Measurements from ENCODE around the gene VARS1. TPM values are rescaled to one million over a fixed set of nuclear protein-coding genes. Genes with fewer than 3 reads are reported as not detected.

Gene VARS1
- total RNA-seq, 2 donors from 2014 or later = 81.4 to 83.1 TPM

DNA sequence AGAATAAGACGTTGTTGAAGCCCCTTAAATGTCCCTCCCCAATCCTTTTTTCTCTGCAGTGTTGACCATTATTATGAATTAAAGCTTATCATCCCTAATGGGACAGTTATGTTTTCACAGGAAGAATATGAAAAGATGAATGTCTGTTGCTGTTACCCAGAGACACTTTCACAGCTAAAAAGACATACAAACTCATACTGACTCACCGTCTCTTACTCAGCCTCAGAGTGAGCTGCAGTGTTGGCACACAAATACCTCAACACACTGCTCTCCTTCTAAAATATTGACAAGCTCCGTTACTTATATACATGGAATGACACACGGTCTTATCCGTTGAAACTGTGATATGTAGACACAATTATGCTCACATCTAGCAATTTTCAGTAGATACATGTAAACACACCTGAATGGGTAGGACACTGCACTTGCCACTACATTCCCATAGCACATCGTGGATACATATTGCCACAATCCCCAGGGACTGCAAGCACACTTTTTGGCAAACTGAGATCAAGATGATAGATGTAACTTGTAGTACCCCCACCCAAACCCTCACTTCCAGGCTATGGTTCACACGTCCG lies 42.7 kb downstream of the VARS1 start:
- H3K27ac ChIP-seq (ENCODE audit: low read depth, low read length) = no peak overlapping the region
- H3K9me3 Mint-ChIP-seq = no peaks in the 10 kb centered on the region
- no peak for TF ChIP-seq CTCF (conservative IDR thresholded peaks at IDR 0.05)

GRCh38 chr6:31750411-31751022 lies 45.0 kb downstream of the VARS1 start:
- Mint-ChIP-seq H3K36me3 (ENCODE audit: low read depth) (peaks cover 14% of the 10 kb centered on the region), H3K27me3 (ENCODE audit: insufficient read depth) (no peaks in the 10 kb centered on the region), H3K4me3 (no peak overlapping the region), H3K9me3 (no peaks in the 10 kb centered on the region), H3K4me1 (peaks cover 8% of the 10 kb centered on the region), H3K27ac (no peak overlapping the region)
- 89 to 95% methylated on average over 3 to 6 of the region's 7 CpGs for WGBS, 2 experiments (ENCODE audit: insufficient coverage in 1 of 2, insufficient read length in 1 of 2)
- no peaks in the 10 kb centered on the region for H3K36me3 ChIP-seq (ENCODE audit: control insufficient read depth, insufficient read depth, low read length)
- H3K4me3 ChIP-seq (ENCODE audit: low read length) = no peak overlapping the region
- no peak for DNase-seq
- H3K4me1 ChIP-seq (ENCODE audit: control insufficient read depth, insufficient read depth, low read length) = no peaks in the 10 kb centered on the region
- TF ChIP-seq CTCF (conservative IDR thresholded peaks at IDR 0.05) = no peak
- no peaks in the 10 kb centered on the region for H3K27me3 ChIP-seq (ENCODE audit: control insufficient read depth, insufficient read depth, low read length, poor library complexity, severe bottlenecking)
- H3K9ac ChIP-seq (ENCODE audit: extremely low read depth, low read length, poor library complexity, severe bottlenecking) = no peak overlapping the region
- H3K27ac ChIP-seq (ENCODE audit: low read depth, low read length) = no peak overlapping the region
- no peaks in the 10 kb centered on the region for H3K9me3 ChIP-seq (ENCODE audit: control insufficient read depth, low read length)

More for the DNA sequence above, 42.7 kb downstream of the VARS1 start:
- peaks cover 7% of the 10 kb centered on the region for H3K36me3 Mint-ChIP-seq (ENCODE audit: low read depth)
- Histone ChIP-seq H3K4me3 (ENCODE audit: low read length) (no peak overlapping the region), H3K36me3 (ENCODE audit: control insufficient read depth, insufficient read depth, low read length) (no peaks in the 10 kb centered on the region), H3K4me1 (ENCODE audit: control insufficient read depth, insufficient read depth, low read length) (no peaks in the 10 kb centered on the region), H3K9me3 (ENCODE audit: control insufficient read depth, low read length) (no peaks in the 10 kb centered on the region), H3K9ac (ENCODE audit: extremely low read depth, low read length, poor library complexity, severe bottlenecking) (no peak overlapping the region), H3K27me3 (ENCODE audit: control insufficient read depth, insufficient read depth, low read length, poor library complexity, severe bottlenecking) (no peaks in the 10 kb centered on the region)
- H3K27me3 Mint-ChIP-seq (ENCODE audit: insufficient read depth) = no peaks in the 10 kb centered on the region
- WGBS, 2 experiments (ENCODE audit: insufficient coverage in 1 of 2, insufficient read length in 1 of 2) = 88 to 94% methylated on average over 7 to 8 of the region's 8 CpGs
- H3K27ac Mint-ChIP-seq = no peak overlapping the region
- H3K4me3 Mint-ChIP-seq = no peak overlapping the region
- H3K4me1 Mint-ChIP-seq = peaks cover 4% of the 10 kb centered on the region
- DNase-seq = no peak

DNA sequence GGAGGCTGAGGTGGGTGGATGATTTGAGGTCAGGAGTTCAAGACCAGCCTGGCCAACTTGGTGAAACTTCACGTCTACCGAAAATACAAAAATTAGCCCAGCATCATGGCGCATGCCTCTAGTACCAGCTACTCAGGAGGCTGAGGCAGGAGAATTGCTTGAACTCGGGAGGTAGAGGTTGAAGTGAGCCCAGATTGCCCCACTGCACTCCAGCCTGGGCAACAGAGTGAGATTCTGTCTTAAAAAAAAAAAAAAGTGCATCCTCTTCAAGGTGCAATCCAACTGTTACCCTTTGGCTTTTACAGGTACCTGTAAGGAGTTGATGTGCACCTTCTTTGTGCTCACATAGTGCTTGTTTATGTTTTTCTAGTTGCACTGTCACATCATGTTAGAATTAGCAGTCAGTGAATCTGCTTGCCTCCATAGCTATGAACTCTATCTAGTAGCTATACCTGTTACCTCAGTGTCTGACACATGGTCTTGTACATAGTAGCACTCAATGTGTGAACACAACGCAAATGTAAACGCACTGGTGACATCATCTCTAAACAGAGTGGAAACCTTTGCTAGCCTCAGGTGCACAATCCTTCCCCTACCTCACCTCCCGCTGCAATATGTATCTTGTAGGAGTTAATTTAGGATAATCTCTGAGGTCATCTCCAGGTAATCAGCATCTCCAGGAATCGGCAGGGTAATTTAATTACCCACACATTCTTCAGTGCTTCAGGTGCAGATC lies 46.1 kb downstream of the VARS1 start:
- Mint-ChIP-seq H3K4me3 (no peak overlapping the region), H3K36me3 (ENCODE audit: low read depth) (peaks cover 14% of the 10 kb centered on the region), H3K27ac (no peak overlapping the region), H3K27me3 (ENCODE audit: insufficient read depth) (no peaks in the 10 kb centered on the region), H3K4me1 (peaks cover 13% of the 10 kb centered on the region), H3K9me3 (no peaks in the 10 kb centered on the region)
- no peak for DNase-seq
- WGBS, 2 experiments (ENCODE audit: insufficient coverage in 1 of 2, insufficient read length in 1 of 2) = 87 to 90% methylated on average over 4 to 8 of the region's 8 CpGs
- TF ChIP-seq CTCF (conservative IDR thresholded peaks at IDR 0.05) = no peak
- Histone ChIP-seq H3K27ac (ENCODE audit: low read depth, low read length) (no peak overlapping the region), H3K9ac (ENCODE audit: extremely low read depth, low read length, poor library complexity, severe bottlenecking) (no peak overlapping the region), H3K4me1 (ENCODE audit: control insufficient read depth, insufficient read depth, low read length) (no peaks in the 10 kb centered on the region), H3K36me3 (ENCODE audit: control insufficient read depth, insufficient read depth, low read length) (no peaks in the 10 kb centered on the region), H3K9me3 (ENCODE audit: control insufficient read depth, low read length) (no peaks in the 10 kb centered on the region), H3K27me3 (ENCODE audit: control insufficient read depth, insufficient read depth, low read length, poor library complexity, severe bottlenecking) (no peaks in the 10 kb centered on the region), H3K4me3 (ENCODE audit: low read length) (no peak overlapping the region)

Other genes with a start within 250 kb of the VARS1 start
- 1 to 10 TPM; 1.7 to 2.1 TPM for gene ATP6V1G2, start 249.1 kb downstream of the VARS1 start, total RNA-seq
- 10 to 100 TPM; 17.4 to 26.3 TPM for gene NFKBIL1, start 248.1 kb downstream of the VARS1 start, total RNA-seq
- not detected for gene LTA, start 223.5 kb downstream of the VARS1 start, total RNA-seq
- gene TNF, start 220.2 kb downstream of the VARS1 start, total RNA-seq = not detected
- gene LTB, start 213.3 kb downstream of the VARS1 start, total RNA-seq = 1 to 10 TPM in 1 of 2 donors, not detected in 1; 1.3 TPM
- gene LST1, start 209.5 kb downstream of the VARS1 start, total RNA-seq = not detected
- not detected for gene NCR3, start 202.7 kb downstream of the VARS1 start, total RNA-seq
- gene AIF1, start 180.5 kb downstream of the VARS1 start, total RNA-seq = 1 to 10 TPM in 1 of 2 donors, under 1 TPM in 1; 0.70 to 1.7 TPM
- gene PRRC2A, start 175.0 kb downstream of the VARS1 start, total RNA-seq = 100 to 1,000 TPM; 329 to 330 TPM
- 100 to 1,000 TPM; 413 to 428 TPM for gene BAG6, start 143.1 kb downstream of the VARS1 start, total RNA-seq
- gene APOM, start 139.9 kb downstream of the VARS1 start, total RNA-seq = 1 to 10 TPM; 1.6 to 3.2 TPM
- 10 to 100 TPM; 14.0 to 14.9 TPM for gene C6orf47, start 135.0 kb downstream of the VARS1 start, total RNA-seq
- gene GPANK1, start 130.8 kb downstream of the VARS1 start, total RNA-seq = 10 to 100 TPM; 16.1 to 21.3 TPM
- gene CSNK2B, start 129.7 kb downstream of the VARS1 start, total RNA-seq = 100 to 1,000 TPM; 155 to 171 TPM
- 10 to 100 TPM; 13.9 to 17.0 TPM for gene LY6G5B, start 125.8 kb downstream of the VARS1 start, total RNA-seq
- gene LY6G5C, start 114.7 kb downstream of the VARS1 start, total RNA-seq = 1 to 10 TPM in 1 of 2 donors, under 1 TPM in 1; 0.93 to 2.0 TPM
- 10 to 100 TPM; 38.3 to 59.5 TPM for gene ABHD16A, start 92.4 kb downstream of the VARS1 start, total RNA-seq
- gene LY6G6F, start 88.9 kb downstream of the VARS1 start, total RNA-seq = not detected
- gene LY6G6D, start 80.4 kb downstream of the VARS1 start, total RNA-seq = not detected
- gene LY6G6C, start 74.0 kb downstream of the VARS1 start, total RNA-seq = under 1 TPM; 0.29 to 0.38 TPM
- gene MPIG6B, start 72.4 kb downstream of the VARS1 start, total RNA-seq = not detected
- 100 to 1,000 TPM; 150 to 153 TPM for gene DDAH2, start 66.5 kb downstream of the VARS1 start, total RNA-seq
- gene CLIC1, start 59.2 kb downstream of the VARS1 start, total RNA-seq = 100 to 1,000 TPM; 289 to 380 TPM
- gene MSH5, start 55.7 kb downstream of the VARS1 start, total RNA-seq = 10 to 100 TPM; 35.7 to 57.2 TPM
- gene SAPCD1, start 33.1 kb downstream of the VARS1 start, total RNA-seq = 1 to 10 TPM; 7.9 to 8.4 TPM
- gene VWA7, start 18.4 kb downstream of the VARS1 start, total RNA-seq = under 1 TPM; 0.64 to 0.95 TPM
- gene LSM2, start 11.2 kb upstream of the VARS1 start, total RNA-seq = 100 to 1,000 TPM; 106 to 119 TPM
- gene HSPA1L, start 19.5 kb upstream of the VARS1 start, total RNA-seq = 1 to 10 TPM; 1.2 to 1.5 TPM
- 10 to 100 TPM; 53.1 to 62.6 TPM for gene HSPA1A, start 19.8 kb upstream of the VARS1 start, total RNA-seq
- gene HSPA1B, start 32.0 kb upstream of the VARS1 start, total RNA-seq = 10 to 100 TPM; 61.8 to 83.9 TPM
- 10 to 100 TPM; 42.4 to 50.7 TPM for gene NEU1, start 67.1 kb upstream of the VARS1 start, total RNA-seq
- 1 to 10 TPM; 1.3 to 3.6 TPM for gene SLC44A4, start 83.2 kb upstream of the VARS1 start, total RNA-seq
- 100 to 1,000 TPM; 113 to 121 TPM for gene EHMT2, start 101.9 kb upstream of the VARS1 start, total RNA-seq
- gene ZBTB12, start 106.3 kb upstream of the VARS1 start, total RNA-seq = 10 to 100 TPM; 25.4 to 29.9 TPM
- gene C2, start 132.0 kb upstream of the VARS1 start, total RNA-seq = 1 to 10 TPM in 1 of 2 donors, under 1 TPM in 1; 0.29 to 1.0 TPM
- under 1 TPM; 0.51 to 0.66 TPM for gene CFB, start 150.3 kb upstream of the VARS1 start, total RNA-seq
- 100 to 1,000 TPM in 1 of 2 donors, 10 to 100 TPM in 1; 90.3 to 132 TPM for gene NELFE, start 163.2 kb upstream of the VARS1 start, total RNA-seq
- gene SKIC2, start 163.4 kb upstream of the VARS1 start, total RNA-seq = 100 to 1,000 TPM in 1 of 2 donors, 10 to 100 TPM in 1; 95.8 to 103 TPM
- 10 to 100 TPM; 19.2 to 22.3 TPM for gene DXO, start 176.4 kb upstream of the VARS1 start, total RNA-seq
- gene C4A, start 186.3 kb upstream of the VARS1 start, total RNA-seq = 1 to 10 TPM; 4.5 to 6.2 TPM
- 1 to 10 TPM; 3.7 to 5.5 TPM for gene C4B, start 219.0 kb upstream of the VARS1 start, total RNA-seq
- under 1 TPM in 1 of 2 donors, not detected in 1; 0.35 TPM for gene CYP21A2, start 242.7 kb upstream of the VARS1 start, total RNA-seq

All from endodermal cell (in vitro differentiated cells).